AML-193 (cell line): ENCODE results near the gene SAMD4A.

Source experiments
- DNase-seq, 2 experiments: peaks; one replicate each; lab custom pipeline; 2025; lab: John Stamatoyannopoulos, UW

The SAMD4A gene

DNA sequence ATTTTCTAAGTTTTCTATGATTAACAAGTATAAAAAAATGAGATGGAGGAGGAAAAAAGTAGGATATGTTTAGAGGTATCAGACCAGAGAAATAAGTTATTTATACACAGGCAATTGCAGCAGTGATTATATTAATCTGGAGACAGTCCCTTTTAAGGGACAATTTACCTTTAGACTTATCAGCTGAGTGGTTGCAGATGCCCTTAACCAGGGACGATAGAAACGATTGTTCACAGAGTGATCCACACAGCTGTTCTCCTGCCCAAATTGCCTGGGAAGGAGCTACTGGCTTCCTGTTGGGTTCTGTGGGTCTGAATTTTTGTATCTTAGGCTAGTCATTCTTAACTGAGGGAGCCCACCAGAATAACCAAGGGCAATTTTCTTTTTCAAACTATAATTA is 269.3 kb downstream of the SAMD4A start:
- DNase-seq: no peak

DNA sequence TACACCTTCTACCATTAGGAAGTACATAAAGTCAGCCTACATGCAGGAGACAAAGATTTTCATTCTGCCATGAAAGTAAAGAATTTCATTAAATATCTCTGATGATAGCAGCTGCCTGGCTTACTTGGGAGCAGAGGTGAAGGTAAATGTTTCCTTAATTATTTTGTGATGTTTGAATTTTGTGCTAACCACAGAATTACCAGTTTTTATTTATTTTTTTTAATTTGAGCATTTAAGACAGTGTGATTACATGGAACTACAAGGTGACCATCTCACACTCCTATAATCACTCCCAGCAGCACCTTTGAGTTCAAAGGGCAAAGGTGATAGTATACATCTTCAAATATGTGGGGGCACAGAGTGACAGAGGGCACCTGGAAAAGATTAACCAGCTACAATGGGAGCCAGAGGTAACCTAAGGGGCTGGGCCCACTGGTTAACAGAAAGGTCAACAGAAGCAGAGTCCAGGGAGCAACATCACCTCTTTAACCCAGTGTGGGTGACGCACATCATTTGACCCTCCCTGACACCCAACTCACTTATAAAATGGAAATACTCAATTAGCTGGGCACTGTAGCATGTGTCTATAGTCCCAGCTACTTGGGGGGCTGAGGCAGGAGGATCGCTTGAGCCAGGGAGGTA is 270.7 kb downstream of the SAMD4A start:
- no peak for DNase-seq

GRCh38 chr14:54838931-54839512 is 272.1 kb downstream of the SAMD4A start:
- DNase-seq: no peak

DNA sequence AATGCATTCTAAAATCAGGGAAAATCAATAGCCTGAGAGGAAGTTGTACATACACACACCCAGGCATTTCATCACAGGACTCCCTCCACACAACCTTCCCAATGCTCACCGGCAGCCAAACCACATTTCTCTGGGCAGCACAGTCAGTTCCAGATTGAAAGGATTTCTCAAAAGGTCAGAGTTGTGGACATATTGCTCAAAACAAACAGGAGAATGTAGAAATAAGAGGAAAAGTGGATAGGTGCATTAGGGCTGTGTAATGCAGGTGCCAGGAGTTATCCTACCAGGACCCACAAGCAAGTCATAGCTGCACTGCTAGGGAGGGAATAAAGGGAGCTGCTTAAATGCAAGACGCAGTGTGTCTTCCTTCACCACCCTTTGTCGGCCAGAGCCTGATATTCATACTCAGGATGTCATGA is 272.8 kb downstream of the SAMD4A start:
- DNase-seq: no peak

- DNase-seq: no peak
Measured at GRCh38 chr14:54840336-54840735, 273.4 kb downstream of the SAMD4A start.

DNA sequence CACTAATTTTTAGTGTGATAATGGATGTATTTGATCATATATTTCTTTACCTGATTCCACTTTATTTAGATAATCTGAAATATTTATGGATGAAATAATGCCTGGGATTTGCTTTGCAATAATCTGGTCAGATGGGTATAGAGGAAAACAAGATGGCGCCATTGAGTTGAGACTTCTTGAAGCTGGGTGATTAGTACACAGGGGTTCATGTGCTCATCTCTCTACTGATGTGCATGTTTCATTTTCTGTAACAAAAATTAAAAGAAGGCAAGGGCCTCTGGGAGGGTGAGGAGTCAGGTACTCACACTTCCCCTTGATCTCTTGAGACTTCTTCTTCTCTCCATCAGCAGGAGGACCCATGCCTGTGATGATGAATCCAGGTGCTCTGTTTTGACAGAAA is 273.9 kb downstream of the SAMD4A start:
- no peak for DNase-seq
